ENCODE measurements around the gene GALNT16. TPM values are rescaled to one million over a fixed set of nuclear protein-coding genes. Genes with fewer than 3 reads are reported as not detected.
"Not testable (repeated sequence)": the region's sequence is repeated elsewhere in the genome, so short reads cannot be mapped to it uniquely, and the experiment has no call there.

GALNT16 gene
- polyA plus RNA-seq, 1 experiment: 1.7 TPM

DNA sequence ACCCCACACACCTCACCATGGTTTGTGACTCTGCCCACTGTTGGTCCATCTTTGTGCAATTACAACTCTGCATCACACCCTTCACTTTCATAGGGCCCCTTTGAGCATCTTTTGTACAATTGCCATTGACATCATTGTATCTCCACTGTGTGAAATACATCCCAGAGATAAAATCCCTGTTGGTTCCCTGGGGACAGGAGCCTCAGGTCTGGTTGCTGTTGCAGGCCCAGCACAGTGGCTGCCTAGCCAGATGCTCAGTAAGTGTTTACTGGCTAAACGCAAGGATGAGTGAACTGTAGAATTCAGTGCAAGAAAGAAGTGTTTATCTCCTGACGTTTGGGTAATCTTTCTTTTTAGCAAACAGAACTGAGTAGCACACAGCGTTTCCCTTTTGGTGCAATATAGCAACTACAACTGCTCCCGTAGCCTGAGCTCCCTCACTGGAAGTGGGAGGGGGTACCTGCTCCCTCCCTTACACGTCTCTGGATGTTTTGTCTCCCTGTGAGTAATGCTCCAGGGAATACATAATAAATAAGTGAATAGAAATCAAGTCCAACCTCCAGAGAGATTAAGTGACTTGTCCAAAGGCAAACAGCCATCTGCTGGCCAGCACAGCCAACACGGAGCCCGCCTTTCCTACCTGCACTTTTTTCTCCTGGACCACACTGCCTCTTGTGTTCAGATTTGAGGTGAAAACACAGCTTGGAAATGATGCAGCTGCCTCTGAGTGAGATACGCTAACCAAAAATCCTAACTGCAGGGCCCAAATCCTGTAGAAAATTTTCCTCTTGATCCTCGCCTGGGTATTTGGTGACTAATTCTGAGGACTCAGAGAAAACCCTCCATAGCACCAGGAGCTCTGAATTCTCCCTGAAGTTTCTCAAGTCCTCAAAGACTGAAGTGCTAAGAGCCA, 27.4 kb downstream of the GALNT16 start:
- ChIA-PET CTCF (interaction anchor here (0.6 to 3.2 kb wide), 14 partner anchors 11 to 173 kb away, joined by 3 to 20 read pairs (median 4); no protein-coding TSS in a partner anchor), POLR2A (interaction anchor here (0.5 kb wide), 1 partner anchor 11 kb away, joined by 4 read pairs; no protein-coding TSS in a partner anchor)
- Histone ChIP-seq H3K4me3 (ENCODE audit: low read depth, low read length) (no peak overlapping the region), H3K27me3 (ENCODE audit: control insufficient read depth, insufficient read depth, low read length) (no peaks in the 10 kb centered on the region), H3K36me3 (ENCODE audit: control insufficient read depth, insufficient read depth, low read length) (no peaks in the 10 kb centered on the region)
- DNase-seq (ENCODE audit: low read depth): no peak
- TF ChIP-seq, protein P1, sequence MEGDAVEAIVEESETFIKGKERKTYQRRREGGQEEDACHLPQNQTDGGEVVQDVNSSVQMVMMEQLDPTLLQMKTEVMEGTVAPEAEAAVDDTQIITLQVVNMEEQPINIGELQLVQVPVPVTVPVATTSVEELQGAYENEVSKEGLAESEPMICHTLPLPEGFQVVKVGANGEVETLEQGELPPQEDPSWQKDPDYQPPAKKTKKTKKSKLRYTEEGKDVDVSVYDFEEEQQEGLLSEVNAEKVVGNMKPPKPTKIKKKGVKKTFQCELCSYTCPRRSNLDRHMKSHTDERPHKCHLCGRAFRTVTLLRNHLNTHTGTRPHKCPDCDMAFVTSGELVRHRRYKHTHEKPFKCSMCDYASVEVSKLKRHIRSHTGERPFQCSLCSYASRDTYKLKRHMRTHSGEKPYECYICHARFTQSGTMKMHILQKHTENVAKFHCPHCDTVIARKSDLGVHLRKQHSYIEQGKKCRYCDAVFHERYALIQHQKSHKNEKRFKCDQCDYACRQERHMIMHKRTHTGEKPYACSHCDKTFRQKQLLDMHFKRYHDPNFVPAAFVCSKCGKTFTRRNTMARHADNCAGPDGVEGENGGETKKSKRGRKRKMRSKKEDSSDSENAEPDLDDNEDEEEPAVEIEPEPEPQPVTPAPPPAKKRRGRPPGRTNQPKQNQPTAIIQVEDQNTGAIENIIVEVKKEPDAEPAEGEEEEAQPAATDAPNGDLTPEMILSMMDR (IDR thresholded peaks at IDR 0.05; ENCODE audit: insufficient read depth, low read depth, low read length): no peak

DNA sequence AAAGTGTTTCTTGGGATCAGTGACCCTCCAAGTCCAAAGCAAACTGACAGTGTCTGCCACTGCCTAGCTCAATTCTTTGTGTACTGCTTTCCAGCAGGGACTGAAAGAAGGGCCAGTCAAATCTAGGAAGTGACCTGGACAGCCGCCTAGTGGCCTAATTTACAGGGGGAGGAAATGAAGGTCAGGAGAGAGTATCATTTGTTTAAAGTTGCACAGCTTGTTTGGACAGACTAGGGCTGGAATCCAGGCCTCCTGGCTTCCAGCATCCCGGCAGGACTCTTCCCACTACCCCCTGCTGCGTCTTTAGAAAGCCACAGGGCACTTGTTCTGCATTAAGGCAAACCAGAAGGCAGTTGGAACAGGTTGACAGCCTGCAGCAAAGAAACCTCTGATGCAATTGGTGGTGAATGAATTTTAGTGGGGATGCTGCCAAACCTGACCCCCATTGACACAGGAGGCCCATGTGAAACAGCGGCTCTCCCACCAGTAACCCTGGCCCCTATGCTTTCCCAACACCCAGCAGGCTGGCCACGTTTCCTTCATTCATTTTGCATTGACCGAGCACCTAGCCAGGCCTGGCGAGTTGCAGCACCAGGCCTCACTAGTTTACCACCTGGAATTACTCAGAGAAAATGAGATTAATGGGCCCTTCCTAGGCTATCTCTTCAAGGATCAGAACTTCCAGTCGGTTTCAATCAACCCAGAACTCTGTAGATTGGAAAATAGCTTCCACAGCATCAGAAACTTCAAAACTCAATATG, 28.2 kb downstream of the GALNT16 start:
- Histone ChIP-seq H3K4me3 (ENCODE audit: low read depth, low read length) (no peak overlapping the region), H3K36me3 (ENCODE audit: control insufficient read depth, insufficient read depth, low read length) (no peaks in the 10 kb centered on the region), H3K27me3 (ENCODE audit: control insufficient read depth, insufficient read depth, low read length) (no peaks in the 10 kb centered on the region)
- TF ChIP-seq, protein P1 (IDR thresholded peaks at IDR 0.05; ENCODE audit: insufficient read depth, low read depth, low read length): peak; percentile 66
- peak; percentile 37 for DNase-seq (ENCODE audit: low read depth)
- ChIA-PET POLR2A (interaction anchor here (0.5 kb wide), 1 partner anchor 12 kb away, joined by 4 read pairs; no protein-coding TSS in a partner anchor), CTCF (interaction anchor here (0.6 to 3.2 kb wide), 17 partner anchors 10 to 172 kb away, joined by 3 to 20 read pairs (median 4); no protein-coding TSS in a partner anchor)

DNA sequence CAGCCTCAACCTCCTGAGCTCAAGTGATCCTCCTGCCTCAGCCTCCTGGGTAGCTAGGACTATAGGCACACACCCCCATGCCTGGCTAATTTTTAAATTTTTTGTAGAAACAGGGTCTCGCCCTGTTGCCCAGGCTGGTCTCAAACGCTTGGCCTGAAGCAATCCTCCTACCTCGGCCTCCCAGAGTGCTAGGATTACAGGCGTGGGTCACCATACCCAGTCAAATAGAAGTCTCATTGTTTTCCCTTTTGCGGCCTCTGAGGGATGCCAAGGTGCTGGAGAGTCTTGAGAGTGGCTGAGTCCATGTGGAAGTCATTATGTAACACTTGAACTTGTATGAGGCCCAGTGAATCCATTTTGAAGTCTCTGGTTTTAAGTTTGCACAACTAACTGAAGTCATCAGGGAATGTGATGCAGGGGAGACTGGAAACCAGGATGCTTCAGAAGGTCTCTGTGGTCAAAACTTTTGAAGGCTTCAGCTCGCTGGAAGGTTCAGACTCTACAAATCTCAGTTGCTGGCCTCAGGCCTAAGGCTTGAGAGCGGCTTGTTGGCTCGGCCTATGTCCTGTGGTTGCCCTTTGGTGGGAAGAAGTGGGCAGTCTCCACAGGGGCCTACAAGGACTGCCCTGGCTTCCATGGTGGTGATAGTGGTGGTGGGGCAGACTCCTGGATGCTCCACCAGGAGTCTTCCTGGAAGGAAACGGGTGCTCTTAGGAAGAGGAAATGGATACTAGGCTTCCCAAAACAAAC, 29.2 kb downstream of the GALNT16 start:
- Histone ChIP-seq H3K36me3 (ENCODE audit: control insufficient read depth, insufficient read depth, low read length) (no peaks in the 10 kb centered on the region), H3K27me3 (ENCODE audit: control insufficient read depth, insufficient read depth, low read length) (no peaks in the 10 kb centered on the region), H3K4me3 (ENCODE audit: low read depth, low read length) (no peak overlapping the region)
- DNase-seq (ENCODE audit: low read depth): no peak
- CTCF ChIA-PET: interaction anchor here (0.6 to 3.2 kb wide), 6 partner anchors 9 to 47 kb away, joined by 3 to 20 read pairs (median 6); no protein-coding TSS in a partner anchor
- TF ChIP-seq, protein P1 (IDR thresholded peaks at IDR 0.05; ENCODE audit: insufficient read depth, low read depth, low read length): no peak
- POLR2A ChIA-PET: no interaction called here

DNA sequence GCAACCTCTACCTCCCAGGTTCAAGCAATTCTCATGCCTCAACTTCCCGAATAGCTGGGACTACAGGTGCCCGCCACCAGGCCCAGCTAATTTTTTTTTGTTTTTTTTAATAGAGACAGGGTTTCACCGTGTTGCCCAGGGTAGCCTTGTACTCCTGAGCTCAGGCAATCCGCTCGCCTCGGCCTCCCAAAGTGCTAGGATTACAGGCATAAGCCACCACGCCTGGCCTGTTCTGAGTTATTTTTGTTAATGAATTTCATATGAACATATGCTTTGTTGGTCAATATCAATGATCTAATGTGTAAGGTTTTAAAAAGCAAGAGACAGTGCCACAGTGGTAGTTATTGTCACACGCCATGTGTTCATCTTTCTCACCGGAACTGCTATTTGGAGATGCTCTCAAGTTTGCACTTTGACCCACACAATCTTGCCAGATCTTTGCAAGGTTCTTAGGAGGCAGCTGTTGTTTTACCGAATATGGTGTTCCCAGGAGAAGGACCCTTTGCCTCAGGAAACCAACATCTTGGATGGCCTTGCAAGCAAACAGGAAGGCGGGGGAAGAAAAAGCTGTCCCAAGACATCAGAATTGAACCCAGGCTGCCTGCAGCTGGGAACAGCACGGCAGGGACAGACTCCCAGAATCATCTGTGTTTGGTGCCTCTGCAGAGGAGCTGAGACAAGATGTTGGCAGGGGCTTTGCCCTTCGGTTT, 30.0 kb downstream of the GALNT16 start:
- H3K36me3 ChIP-seq (ENCODE audit: control insufficient read depth, insufficient read depth, low read length): no peaks in the 10 kb centered on the region
- CTCF ChIA-PET: interaction anchor here (0.8 to 2.7 kb wide), 5 partner anchors 8 to 48 kb away, joined by 3 to 20 read pairs (median 4); no protein-coding TSS in a partner anchor
- DNase-seq (ENCODE audit: low read depth): no peak
- POLR2A ChIA-PET: no interaction called here
- no peak overlapping the region for H3K4me3 ChIP-seq (ENCODE audit: low read depth, low read length)
- no peaks in the 10 kb centered on the region for H3K27me3 ChIP-seq (ENCODE audit: control insufficient read depth, insufficient read depth, low read length)
- TF ChIP-seq, protein P1 (IDR thresholded peaks at IDR 0.05; ENCODE audit: insufficient read depth, low read depth, low read length): no peak

DNA sequence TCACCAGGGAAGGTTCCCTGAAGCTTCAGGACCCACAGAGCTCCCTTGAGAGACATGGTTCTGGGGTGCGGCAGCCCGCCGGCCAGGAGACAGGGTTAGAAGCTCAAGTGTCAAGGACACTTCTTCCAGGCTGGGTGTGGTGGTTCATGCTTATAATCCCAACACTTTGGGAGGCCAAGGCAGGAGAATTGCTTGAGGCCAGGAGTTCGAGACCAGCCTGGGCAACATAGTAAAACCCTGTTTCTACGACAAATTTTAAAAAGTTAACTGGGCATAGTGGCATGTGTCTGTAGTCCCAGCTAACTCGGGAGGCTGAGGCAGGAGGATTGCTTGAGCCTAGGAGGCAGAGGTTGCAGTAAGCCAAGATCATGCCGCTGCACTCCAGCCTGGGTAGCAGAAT, 30.9 kb downstream of the GALNT16 start:
- CTCF ChIA-PET: interaction anchor here (0.8 to 1.2 kb wide), 3 partner anchors 15 to 102 kb away, joined by 3 to 4 read pairs (median 3); no protein-coding TSS in a partner anchor
- POLR2A ChIA-PET: not testable (repeated sequence)

More for the DNA sequence above, 30.9 kb downstream of the GALNT16 start:
- not testable (repeated sequence) for H3K27me3 ChIP-seq (ENCODE audit: control insufficient read depth, insufficient read depth, low read length); H3K4me3 ChIP-seq (ENCODE audit: low read depth, low read length); DNase-seq (ENCODE audit: low read depth); H3K36me3 ChIP-seq (ENCODE audit: control insufficient read depth, insufficient read depth, low read length)

All from BJ (cell line).